Measurements from ENCODE around the gene SDHB.

Gene SDHB

DNA sequence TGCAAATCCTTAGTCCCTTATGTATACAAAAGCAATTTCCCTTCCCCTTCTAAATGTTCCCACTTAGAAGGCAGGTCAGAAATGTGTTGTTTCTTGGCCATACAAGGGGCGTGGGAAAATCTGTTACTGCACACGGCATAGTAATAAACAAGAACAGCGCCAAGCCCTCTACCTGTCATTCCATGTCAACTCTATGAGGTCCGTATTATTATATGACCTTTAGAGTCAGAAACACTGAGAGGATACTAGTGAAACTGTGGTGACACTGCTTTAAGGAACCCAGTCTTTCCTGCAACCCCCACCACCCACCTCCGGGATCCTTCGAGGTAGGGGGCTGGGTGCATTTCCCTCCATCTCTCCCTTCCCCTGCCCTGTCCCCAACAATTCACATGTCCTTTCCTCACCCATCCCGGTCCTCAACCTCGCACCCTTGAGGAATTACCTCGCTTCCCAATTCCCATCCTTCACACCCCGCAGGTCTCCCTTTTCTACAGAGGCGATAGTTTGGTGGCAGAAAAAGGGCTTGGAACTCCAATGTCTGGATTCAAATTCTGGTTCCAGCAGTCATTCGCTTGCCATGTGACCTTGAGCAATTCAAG is 647 bp downstream of the SDHB start:
- H3K4me3 ChIP-seq (ENCODE audit: low read length) = peak overlapping the region; percentile 98
- no peak for DNase-seq (ENCODE audit: low read depth, low spot score)

DNA sequence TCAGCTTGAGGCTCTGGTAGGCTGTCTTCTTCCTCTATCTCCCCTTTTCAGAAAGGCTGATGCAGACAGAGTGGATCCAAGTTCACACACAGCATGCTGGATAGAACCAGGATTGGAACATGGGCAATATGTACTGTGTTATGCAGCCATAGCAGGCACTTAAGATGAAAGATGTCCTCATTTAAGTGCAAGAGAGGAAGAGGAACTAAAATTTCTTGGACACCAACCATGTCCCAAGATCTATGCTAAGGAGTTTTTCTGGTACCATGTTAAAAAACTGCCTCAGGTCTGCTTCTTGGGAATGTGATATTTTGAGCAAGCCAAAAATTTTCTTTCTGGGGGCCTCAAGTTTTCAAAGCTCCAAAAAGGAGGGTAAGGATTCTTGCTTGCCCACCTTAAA is 1.2 kb downstream of the SDHB start:
- H3K4me3 ChIP-seq (ENCODE audit: low read length) = peak overlapping the region; percentile 98
- no peak for DNase-seq (ENCODE audit: low read depth, low spot score)

DNA sequence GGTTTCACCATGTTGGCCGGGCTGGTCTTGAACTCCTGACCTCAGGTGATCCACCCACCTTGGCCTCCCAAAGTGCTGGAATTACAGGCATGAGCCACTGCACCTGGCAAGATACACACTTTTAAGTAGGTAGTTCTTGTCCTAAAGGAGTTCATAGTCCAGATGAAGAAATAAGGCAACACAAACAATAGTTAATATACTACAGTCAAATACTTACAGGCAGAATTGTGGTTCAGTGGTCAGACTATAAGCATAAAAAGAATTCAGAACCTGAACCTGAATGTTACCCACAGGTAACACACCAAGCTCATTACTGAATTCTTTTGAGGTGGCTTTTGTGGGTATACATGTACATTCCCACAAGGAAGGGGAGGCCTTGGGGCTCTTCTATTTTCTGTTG is 1.8 kb downstream of the SDHB start:
- H3K4me3 ChIP-seq (ENCODE audit: low read length) = no peak overlapping the region
- DNase-seq (ENCODE audit: low read depth, low spot score) = peak; percentile 32

DNA sequence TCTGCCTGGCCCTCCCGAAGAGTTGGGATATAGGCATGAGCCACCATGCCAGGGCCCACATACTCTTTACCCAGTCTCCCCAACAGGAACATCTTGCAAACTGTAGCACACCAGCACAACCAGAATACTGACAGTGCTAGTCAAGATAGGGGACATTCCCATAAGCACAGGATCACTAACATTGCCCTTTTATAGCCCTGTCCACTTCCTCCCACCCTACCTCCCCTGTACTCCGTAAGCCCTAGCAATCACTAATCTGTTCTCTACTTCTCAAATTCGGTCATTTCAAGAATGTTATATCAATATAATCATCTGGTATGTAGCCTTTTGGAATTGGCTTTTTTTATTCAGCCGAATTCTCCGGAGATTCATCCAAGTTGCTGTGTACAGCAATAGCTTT is 5.9 kb downstream of the SDHB start:
- DNase-seq (ENCODE audit: low read depth, low spot score) = no peak
- no peak overlapping the region for H3K4me3 ChIP-seq (ENCODE audit: low read length)

DNA sequence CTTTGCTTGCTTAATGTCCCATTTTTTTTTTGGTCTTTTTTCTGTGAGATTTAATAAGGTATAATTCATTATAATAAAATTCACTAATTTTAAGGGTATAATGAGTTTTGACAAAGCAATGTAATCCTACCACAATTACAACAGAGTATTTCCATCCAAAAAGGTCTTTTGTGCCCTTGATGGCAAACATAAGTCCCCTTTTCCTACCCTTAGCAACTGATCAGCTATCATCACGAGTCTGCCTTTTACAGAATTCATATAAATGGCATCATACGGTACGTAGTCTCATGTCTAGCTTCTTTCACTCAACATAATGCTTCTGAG is 7.5 kb downstream of the SDHB start:
- no peak overlapping the region for H3K4me3 ChIP-seq (ENCODE audit: low read length)
- DNase-seq (ENCODE audit: low read depth, low spot score) = no peak

DNA sequence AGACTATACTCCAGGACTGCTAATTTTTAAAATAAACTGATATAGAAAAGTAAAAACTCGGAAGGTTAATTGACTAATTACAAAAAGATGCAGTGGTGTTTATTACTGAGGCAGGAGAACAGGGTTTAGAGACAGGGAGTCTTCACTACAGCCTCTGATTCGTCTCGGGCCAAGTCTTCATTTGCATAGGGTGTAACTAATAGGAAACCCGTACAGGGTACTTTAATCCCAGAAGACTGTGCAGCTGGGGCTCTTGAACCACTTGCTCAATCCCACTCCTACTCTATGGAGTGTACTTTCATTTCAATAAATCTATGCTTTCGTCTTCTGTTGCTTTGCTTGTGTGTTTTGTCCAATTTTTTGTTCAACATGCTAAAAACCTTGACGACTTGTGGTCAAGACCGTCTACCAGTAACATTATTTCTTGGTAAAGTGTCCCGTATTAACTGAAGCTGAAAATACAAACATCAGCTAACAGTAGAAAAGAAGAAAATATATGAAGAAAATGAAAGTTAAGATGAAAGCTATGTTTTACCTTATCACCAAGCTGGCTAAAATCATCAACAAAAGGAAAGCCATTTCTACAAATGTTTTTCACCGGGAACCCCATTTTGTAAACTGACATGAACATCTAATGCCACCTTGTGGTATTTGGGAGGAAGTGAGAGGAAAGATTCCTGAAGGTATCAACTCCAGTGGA is 8.0 kb downstream of the SDHB start:
- no peak overlapping the region for H3K4me3 ChIP-seq (ENCODE audit: low read length)
- peak; percentile 41 for DNase-seq (ENCODE audit: low read depth, low spot score)

DNA sequence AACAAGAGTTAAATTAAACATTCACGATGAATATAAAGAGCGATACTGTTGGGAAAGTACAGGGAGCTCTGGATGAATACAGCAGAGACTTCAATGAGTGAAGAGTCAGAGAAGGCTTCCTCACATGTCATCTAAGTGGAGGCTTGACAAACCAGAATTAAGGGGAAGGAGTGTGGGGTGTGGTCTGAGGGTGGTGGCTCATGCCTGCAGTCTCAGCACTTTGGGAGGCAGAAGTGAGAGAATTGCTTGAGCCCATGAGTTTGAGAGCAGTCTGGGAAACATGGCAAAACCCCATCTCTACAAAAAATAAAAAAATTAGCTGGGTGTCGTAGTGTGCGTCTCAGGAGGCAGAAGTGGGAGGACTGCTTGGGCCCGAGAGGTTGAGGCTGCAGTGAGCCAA is 8.7 kb downstream of the SDHB start:
- H3K4me3 ChIP-seq (ENCODE audit: low read length) = no peak overlapping the region
- no peak for DNase-seq (ENCODE audit: low read depth, low spot score)

DNA sequence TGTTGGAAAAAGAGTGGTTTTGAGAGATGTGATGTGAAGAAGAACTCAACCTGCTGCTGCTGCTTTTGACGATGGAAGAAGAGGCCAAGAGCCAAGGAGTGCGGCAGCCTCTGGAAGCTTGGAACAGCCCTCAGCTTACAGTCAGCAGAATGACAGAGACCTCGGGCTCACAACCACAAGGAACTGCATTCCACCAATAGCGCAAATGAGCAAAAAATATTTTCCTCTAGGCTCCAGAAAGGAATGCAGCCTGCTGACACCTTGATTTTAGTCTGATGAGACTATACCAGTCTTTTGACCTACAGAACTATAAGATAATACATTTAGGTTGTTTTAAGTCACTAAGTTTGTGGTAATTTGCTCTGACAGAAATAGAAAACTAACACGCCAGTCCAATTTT is 10.2 kb downstream of the SDHB start:
- H3K4me3 ChIP-seq (ENCODE audit: low read length) = no peak overlapping the region
- DNase-seq (ENCODE audit: low read depth, low spot score) = no peak

DNA sequence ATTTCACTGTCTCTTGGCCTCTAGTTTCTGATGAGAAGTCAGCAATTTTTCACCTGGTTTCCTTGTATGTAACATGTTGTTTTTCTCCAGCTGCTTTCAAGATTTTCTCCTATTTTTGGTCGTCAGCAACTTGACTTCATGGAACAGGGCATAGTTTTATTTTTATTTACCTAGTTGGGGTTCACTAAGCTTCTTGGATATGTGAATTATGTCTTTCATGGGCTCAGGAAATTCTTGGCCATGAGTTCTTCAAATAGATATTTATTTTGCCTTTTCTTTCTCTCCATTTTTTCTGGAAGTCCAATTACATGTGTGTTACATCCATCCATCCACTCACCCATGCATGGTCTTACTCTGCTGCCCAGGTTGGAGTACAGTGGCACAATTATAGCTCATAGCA is 13.7 kb downstream of the SDHB start:
- no peak for DNase-seq (ENCODE audit: low read depth, low spot score)
- no peak overlapping the region for H3K4me3 ChIP-seq (ENCODE audit: low read length)

DNA sequence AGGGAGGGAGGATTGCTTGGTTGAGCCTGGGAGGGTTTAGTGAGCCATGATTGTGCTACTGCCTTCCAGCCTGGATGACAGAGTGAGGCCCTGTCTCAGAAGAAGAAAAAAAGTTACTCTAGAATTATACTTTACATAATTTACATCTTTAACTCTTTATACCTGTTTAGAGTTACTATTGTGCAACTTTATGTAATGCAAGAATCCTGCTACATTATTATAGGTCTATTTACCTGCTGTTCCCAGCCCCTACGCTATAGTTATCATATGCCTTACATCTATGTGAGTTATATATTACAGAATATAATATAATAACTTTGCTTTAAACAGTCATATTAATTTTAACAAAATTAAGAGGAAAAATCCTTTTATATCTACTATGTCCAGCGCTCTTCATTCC is 14.3 kb downstream of the SDHB start:
- no peak for DNase-seq (ENCODE audit: low read depth, low spot score)
- H3K4me3 ChIP-seq (ENCODE audit: low read length) = no peak overlapping the region

DNA sequence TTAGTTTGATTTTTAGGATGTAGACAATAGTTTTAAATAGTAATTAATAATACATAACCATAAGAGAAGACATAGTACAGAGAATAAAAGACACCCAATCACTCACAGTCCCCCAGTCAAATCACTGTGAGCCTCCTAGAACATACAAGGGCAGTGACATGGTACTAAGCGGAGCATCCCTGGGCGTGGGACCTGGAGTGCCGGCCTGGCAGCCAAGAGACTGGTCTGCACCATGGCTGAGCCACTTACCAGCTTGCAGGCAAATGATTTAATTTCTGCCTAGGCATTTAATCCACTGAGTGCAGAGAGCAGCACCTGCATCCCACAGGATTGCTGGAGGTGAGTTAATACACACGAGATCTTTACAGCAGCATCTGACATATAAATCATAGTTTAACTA is 20.4 kb downstream of the SDHB start:
- no peak for DNase-seq (ENCODE audit: low read depth, low spot score)
- no peak overlapping the region for H3K4me3 ChIP-seq (ENCODE audit: low read length)

DNA sequence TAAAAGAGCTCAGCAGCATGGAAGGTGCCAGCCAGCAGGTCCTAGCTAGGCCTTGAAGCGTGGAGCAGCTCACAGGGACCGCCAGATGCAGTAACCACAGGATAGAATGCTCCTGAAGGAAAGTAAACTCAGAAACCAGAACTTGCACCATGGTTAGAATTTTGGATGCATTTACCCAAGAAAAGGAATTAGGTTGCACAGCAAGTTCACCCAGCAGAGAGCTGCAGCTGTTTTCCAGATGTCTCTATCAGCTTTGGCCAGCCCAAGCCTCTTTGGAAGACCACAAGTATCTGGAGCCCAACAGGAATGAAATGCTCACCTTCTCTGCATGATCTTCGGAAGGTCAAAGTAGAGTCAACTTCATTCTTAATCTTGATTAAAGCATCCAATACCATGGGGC is 21.1 kb downstream of the SDHB start:
- DNase-seq (ENCODE audit: low read depth, low spot score) = no peak
- no peak overlapping the region for H3K4me3 ChIP-seq (ENCODE audit: low read length)

DNA sequence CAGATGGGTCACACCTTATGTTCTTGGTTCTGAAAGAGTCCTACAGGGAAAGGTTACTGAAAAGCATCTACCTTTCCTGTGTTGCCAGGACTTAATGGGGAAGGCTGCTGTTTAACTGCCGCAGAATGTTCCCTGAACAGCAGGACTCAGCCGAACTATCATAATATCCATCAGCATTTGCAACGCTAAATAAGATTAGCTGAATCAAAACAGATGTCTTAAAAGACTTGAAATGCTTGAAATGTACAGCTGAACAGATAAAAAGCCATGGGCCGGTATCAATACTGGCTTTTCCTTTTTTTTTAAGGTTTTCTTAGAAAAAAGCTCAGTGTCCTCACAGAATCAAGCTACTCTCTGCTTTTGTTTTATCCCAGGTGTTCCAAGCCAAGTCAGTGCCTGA is 22.4 kb downstream of the SDHB start:
- H3K4me3 ChIP-seq (ENCODE audit: low read length) = no peak overlapping the region
- DNase-seq (ENCODE audit: low read depth, low spot score) = no peak

DNA sequence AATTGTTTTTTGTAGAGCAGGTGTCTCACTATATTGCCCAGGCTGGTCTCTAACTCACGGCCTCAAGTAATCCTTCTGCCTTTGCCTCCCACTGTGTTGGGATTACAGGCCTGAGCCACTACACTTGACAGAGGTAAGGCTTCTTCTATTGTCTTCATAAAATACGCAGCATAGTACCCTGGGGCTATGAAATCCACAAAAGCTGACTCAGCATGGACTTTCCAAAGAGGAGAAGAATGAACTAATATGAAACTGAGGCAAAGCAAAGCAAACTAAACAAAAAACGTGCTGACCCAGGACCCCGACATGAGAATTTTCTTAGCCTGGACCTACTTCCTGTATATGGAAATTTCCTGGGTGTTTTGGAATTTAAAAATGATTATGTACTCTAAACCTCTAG is 23.6 kb downstream of the SDHB start:
- no peak for DNase-seq (ENCODE audit: low read depth, low spot score)
- H3K4me3 ChIP-seq (ENCODE audit: low read length) = no peak overlapping the region

DNA sequence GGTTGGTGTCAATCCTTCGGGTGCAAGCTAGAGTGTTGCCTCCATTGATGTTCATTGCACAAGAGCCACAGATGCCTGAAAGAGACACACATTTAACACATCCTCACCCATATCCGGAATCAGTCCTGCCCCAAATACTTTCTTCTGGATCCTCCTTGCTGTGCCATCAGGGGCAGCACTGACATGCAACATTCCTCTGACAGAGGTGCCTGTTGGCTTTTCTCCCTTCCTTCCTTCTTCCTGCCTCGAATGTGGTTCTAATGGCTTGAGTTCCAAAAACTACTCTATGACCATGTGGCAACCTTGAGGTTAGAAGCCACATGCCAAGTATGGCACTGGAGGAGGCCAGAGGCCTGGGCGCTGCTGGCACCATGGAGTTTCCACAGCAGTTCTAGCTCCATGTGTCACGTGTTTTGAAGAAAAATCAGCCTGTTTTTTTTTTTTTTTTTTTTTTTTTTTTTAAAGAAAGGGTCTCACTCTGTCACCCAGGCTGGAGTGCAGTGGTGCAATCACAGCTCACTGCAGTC is 25.1 kb downstream of the SDHB start:
- no peak for DNase-seq (ENCODE audit: low read depth, low spot score)
- no peak overlapping the region for H3K4me3 ChIP-seq (ENCODE audit: low read length)

DNA sequence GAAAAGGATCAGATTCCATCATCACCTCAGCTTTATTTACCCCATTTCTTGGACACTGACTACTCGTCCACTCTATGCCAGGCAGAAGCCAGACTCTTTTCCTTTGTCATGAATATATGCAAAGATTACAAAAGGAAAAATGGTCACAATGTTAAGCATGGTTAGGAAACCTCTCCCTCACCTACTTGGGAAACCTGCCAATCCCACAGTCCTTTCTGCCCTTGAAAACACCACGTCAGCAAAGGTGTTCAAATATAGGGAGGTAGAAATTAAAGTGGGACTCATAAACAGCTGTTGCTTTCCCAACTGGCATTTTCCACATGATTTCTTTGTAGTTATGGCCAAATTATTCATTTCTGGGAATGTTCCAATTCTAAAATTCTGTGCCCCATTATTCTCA is 25.9 kb downstream of the SDHB start:
- no peak overlapping the region for H3K4me3 ChIP-seq (ENCODE audit: low read length)
- DNase-seq (ENCODE audit: low read depth, low spot score) = no peak

DNA sequence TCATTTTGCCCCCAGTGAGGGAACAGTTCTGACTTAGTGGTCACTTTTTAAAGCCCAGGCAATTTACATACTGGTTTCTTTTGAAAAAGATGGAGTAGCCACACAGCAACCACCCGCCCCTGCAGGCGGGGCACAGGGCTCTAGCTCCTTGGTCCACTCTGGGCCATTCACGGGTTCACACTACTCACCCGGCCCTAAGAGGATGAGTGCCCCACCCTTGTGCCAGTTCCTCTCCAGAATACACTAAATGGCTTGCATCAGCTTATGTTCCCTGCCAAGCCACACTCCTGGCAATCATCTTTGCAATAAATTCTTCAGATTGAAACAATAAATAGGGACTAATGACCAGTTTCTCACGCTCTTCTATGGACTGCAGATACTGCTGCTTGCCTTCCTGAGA is 26.4 kb downstream of the SDHB start:
- DNase-seq (ENCODE audit: low read depth, low spot score) = no peak

DNA sequence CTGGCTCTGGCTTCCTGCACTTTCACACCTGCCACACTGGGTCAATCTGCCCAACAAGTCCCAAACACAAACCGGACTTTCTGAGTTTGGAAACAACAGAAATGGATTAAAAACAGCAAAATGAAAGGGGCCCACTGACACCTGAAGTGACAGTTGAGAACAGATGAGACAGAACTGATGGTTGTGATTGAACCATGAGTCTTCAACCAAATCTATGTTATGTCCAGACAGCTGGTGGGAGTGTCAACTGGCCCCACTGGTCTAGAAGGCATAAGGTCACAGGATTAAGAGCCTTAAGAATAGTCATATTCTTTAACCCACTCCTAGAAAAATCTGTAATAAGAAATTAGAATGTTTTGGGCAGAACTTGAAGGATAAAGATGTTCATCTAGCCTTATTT is 29.1 kb downstream of the SDHB start:
- DNase-seq (ENCODE audit: low read depth, low spot score) = no peak
- H3K4me3 ChIP-seq (ENCODE audit: low read length) = no peak overlapping the region

More for the DNA sequence above, 26.4 kb downstream of the SDHB start:
- no peak overlapping the region for H3K4me3 ChIP-seq (ENCODE audit: low read length)

DNA sequence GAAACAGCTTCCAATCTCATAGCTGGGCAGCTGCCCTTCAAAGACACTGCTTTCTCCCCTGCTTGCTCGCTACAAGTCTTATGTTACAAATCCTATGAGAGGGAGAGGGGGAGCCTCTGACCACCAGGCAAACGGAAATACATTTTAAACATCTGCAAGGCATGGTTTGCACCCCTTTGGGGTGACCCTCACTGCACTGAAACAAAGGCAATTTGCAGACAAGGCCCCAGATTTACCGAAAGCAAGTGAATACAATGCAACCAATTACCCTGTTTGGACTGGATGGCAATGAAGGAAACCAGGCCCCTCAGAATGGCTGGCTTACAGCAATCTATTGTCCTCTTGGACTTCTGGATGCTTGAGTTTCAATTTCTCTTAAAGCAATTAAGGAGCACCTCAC is 30.3 kb downstream of the SDHB start:
- H3K4me3 ChIP-seq (ENCODE audit: low read length) = no peak overlapping the region
- no peak for DNase-seq (ENCODE audit: low read depth, low spot score)

DNA sequence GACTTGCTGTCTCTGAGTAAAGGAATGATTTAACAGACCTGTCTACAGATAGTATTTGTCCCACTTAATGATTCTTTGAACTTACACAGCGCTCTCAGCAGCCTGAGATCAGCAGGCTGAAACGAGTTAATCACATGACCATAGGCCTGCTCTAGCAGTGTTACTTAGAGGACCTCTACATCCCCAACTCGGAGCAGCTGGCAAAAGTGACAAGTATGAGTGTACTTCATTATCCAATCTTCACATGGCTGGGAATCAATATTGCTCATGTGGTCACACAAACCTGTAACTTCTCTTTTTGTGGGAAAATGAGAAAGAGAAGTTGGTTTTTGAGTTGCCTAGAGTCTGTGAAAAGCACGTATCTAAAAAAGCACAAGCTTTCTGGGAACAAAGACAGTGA is 30.7 kb downstream of the SDHB start:
- no peak for DNase-seq (ENCODE audit: low read depth, low spot score)
- H3K4me3 ChIP-seq (ENCODE audit: low read length) = no peak overlapping the region

DNA sequence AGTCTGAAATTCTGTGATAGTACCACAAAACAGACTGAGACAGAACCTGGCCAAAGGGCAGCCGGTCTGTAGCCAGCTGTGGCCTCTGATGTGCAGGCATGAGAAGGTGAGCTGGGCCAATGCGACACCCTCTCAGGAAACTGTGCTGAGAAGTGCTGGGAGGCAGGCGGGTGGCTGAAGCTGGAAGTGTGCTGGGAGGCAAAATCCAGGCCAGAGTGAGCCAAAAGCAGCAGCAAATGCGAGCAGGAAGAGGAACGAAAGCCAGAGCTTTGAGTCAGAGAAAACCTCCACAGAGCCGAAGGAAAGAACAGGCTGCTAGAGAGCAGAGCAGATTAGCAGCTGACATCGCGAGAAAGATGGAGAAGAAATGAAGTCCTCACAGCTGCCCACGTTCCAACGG is 31.9 kb downstream of the SDHB start:
- H3K4me3 ChIP-seq (ENCODE audit: low read length) = no peak overlapping the region
- DNase-seq (ENCODE audit: low read depth, low spot score) = no peak

Measured in Jurkat, Clone E6-1 (cell line).